Renal pelvis (tissue), 4 donors: ENCODE data around the gene PRKN. TPM values are rescaled to one million over a fixed set of nuclear protein-coding genes. Genes with fewer than 3 reads are reported as not detected.

Experiments
- DNase-seq: peaks from one replicate; pipeline ENCODE4 v3.0.0-alpha.2; 2013
- polyA plus RNA-seq, 3 donors: library from polyadenylated mRNA; unstranded; fragments of 120-200 nt; gene quantifications; one replicate each; pipeline ENCODE4 v1.2.1, GENCODE V29; 2013; ENCODE audit not compliant: insufficient read length in 3 of 3

Gene PRKN
- polyA plus RNA-seq, 3 donors = 8.0 to 12.0 (median 9.9) TPM

- DNase-seq = no peak
Measured at GRCh38 chr6:161971043-161971442, 756.5 kb downstream of the PRKN start.

GRCh38 chr6:161963634-161964234 is 763.8 kb downstream of the PRKN start:
- DNase-seq = no peak

DNA sequence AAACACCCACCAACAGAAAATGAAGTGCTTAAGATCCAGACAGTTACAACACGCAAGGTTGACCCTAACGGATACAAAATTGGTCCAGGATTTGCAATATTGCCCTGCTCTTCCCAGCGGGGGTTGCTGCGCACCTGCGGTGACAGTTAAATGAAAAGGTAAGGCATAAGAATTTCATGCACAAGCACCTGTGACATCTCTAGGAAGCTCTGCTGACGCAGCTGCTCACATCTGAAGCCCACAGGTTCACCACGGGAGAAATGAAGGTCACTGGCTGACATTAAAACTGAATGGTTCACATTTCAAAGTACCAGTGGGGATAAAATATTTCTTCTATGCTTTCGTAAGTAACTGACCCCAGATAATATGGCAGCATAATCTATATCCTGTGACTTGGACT is 764.4 kb downstream of the PRKN start:
- no peak for DNase-seq

DNA sequence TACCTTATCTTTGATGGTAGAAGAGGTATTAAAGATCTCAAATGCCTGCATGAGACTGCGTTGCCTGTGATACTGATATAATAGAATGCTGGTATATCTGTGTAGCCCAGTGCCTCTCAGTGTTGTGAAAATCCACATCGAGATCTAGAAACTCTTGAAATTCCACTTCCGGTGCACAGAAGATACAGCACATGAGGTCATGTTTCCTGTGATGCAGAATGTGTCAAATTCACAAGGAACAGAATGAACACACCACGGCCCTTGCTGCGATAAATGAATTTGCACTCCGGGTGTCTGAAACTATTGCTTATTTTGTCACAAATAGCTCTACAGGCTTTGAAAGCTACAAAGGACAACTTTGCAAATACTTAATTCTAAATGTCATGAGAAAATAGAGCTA is 765.8 kb downstream of the PRKN start:
- no peak for DNase-seq

DNA sequence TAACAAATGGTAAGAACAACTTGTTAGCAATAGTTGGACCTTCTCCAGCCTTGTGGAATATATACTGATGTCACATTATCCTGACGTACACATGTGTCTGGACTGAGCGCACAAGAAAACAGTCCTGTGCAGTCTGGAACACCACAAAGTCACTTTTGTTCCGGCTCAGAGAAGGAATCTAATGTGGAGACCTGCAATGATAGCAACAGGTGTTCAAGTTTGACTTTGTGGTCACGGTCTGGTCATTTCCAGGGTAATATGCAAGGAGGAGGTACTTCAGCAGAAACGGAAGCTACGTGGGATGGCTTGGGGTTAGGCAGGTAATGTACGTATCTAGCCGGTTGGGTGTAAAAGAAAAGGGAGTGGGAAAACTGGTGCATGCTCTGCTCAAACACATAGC is 766.5 kb downstream of the PRKN start:
- no peak for DNase-seq

GRCh38 chr6:161959072-161959471 is 768.5 kb downstream of the PRKN start:
- DNase-seq = no peak

- no peak for DNase-seq
Measured at GRCh38 chr6:161956082-161956481, 771.5 kb downstream of the PRKN start.

DNA sequence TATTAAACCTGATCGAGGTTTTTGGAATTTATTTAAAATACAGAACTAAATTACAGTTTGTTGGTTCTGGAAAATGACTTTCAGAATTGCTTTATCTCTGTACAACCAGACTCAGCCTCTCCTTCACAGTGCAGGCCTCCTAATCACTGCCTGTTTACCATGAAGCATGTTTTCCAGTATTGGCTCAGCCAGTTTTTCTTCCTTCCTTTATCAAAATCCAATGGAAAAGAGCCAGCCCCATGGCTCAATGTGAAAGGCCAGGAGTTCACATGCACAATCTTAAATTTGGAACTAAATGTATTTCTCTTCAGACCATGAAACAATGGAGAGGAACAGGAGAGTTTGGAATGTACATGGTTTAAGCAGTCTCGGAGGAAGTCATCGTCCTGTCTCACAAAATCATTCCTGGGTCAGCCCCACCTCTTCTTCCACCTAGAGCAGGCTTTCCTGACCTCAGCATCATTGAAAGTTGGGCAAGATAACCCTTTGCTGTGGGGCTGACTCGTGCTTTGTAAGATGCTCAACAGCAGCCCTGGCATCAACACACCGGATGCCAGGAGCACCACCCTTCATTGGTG is 772.8 kb downstream of the PRKN start:
- no peak for DNase-seq

DNA sequence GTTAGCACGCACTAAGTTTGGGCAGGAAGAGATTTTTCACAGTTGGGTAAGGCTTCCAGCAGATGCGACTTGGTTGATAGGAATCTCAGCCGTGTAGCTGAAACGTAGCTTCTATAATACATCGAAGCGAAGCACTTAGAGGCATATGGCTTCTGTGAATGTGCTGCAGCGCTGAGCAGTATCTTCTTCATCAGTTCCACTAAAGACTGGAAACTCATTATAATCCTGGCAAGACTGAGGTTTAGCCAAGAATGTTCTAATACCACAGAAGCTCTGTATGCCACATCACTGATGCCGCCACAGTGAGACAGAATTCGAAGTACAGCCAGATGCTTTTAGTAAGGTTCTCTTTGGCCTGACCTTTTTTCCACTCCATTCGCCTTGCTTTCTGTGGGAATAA is 773.5 kb downstream of the PRKN start:
- no peak for DNase-seq

- DNase-seq = no peak
Measured at GRCh38 chr6:161951126-161951525, 776.4 kb downstream of the PRKN start.

- no peak for DNase-seq
Measured at GRCh38 chr6:161949531-161949930, 778.0 kb downstream of the PRKN start.

GRCh38 chr6:161948462-161948861 is 779.1 kb downstream of the PRKN start:
- DNase-seq = no peak

GRCh38 chr6:161947371-161947770 is 780.2 kb downstream of the PRKN start:
- no peak for DNase-seq

GRCh38 chr6:161946461-161946860 is 781.1 kb downstream of the PRKN start:
- DNase-seq = no peak

GRCh38 chr6:161943561-161943960 is 784.0 kb downstream of the PRKN start:
- DNase-seq = no peak

DNA sequence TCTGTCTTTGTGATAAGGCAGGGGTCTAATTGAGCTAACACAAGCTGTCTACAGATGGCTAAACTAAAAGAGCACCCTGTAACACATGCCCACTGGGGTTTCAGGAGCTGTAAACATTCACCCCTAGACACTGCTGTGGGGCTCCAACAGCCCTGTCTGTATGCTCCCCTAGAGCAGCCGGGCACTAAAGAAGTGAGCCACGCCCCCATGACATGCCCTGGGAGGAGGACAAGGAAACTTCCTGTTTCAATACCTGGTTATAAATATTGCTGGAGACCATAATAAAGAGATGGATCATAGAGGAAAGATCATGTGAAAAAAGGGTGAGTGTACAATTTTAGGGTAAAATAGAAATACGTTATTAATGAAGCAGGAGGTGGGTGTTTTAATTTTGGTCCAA is 786.0 kb downstream of the PRKN start:
- no peak for DNase-seq

- DNase-seq = no peak
Measured at GRCh38 chr6:161940519-161940918, 787.0 kb downstream of the PRKN start.

GRCh38 chr6:161926324-161926723 is 801.2 kb downstream of the PRKN start:
- DNase-seq = no peak

DNA sequence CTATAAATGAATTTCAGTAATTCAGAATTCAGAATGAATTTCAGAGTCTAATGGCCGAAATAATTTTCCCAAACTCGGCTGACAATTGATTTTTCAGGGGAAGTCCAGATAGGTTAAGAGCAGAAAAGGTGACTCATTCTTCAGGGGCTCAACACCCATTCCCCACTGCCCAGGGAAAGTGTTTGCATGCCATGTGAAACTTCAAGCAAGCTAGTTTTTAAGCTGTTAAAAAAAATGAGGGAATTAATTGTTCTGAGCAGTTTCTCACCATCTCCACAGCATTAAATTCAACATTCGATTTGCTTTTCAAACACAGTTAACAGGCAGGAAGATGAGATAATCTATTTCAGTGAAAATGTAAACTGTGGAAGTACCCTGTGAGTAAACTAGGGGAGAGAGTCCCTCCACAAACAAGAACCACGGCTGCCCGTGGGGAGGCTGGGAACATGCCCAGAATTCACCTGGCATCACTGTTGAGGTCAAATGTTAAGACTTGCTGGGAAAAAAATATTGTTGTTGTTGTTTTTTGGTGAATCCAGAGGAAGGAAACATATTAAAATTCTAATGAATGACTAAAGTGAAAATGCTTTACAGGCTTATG is 803.0 kb downstream of the PRKN start:
- DNase-seq = no peak

DNA sequence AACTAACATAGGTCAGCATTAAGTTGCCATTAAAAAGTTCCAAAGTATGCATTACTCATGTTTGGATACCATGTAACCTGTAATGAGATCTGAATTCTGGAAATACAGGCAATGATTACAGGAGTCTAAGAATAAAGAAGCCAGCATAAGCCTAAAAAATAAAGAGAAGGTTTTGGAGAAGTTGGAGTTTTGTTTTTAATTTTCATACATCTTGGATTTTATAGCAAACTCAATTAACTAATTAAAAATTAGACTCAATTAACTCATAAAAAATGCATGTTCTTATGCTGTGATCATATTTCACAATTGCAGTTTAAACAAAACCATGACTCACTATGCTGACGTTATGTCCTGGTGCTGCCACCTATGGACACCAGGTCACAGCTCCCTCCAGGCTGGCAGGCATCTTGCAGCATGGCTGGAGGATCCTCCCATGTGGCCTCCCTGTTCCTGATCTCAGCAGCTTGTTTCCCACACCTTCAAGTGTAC is 804.9 kb downstream of the PRKN start:
- peak; percentile 33 for DNase-seq

- no peak for DNase-seq
Measured at GRCh38 chr6:161921602-161922395, 805.8 kb downstream of the PRKN start.

DNA sequence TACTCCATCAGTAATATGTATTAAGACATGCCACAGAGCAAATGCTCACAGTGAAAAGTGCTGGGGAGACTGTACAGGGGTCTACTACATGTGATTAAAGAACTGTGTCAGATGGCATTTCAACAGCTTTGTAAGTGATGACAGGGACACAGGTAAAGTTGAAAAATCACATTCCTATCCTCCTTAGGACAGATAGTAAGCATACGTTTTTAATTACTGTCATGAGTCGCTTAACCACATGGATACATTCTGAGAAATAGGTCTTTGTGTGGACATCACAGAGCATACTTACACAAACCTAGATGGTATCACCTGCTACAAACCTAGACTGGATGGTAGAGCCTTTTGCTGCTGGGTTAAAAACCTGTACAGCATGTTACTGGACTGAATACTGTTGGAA is 807.9 kb downstream of the PRKN start:
- no peak for DNase-seq
